Measurements from ENCODE around the gene DSCAML1.

DNA sequence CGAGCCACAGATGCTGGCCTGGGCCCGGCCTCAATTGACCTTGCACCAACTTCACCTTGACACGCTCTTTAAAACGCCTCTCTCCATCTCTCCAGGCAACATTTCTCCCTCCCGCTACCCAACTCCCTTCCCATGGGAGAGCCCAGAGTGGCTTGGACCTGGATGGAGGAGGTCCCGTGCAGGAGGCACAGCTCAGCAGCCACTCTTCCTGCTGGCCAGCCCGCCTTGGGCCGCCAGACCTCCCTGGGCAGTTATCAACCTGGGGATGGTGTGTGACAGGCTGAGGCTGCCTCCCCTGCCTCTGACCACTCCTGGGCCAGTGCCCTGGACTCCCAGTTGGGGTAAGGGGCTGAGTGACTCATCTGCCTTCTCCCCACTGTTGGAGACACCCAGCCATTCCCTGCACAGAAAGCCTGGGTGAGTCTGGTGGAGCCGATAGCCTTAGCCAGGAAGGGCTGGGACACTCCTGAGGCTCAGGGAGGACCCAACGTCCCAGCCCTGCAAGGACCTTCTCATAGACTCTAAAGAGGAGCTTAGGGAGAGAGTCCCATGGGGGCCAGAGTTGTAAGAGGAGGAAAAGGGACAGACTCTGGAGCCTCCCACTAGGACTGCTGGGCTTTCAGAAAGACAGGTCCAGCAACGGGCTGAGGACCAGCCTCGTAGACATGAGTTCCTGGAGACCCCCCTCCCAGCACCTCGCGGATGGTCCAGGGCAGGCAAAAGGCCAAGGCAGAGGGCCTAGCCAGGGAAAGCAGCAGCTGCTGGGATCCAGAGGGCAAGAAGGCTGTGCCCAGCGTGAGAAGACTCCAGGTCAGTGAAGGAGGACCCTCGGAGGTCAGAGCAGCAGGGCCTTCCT is 337.7 kb downstream of the DSCAML1 start:
- TF ChIP-seq, protein P1, sequence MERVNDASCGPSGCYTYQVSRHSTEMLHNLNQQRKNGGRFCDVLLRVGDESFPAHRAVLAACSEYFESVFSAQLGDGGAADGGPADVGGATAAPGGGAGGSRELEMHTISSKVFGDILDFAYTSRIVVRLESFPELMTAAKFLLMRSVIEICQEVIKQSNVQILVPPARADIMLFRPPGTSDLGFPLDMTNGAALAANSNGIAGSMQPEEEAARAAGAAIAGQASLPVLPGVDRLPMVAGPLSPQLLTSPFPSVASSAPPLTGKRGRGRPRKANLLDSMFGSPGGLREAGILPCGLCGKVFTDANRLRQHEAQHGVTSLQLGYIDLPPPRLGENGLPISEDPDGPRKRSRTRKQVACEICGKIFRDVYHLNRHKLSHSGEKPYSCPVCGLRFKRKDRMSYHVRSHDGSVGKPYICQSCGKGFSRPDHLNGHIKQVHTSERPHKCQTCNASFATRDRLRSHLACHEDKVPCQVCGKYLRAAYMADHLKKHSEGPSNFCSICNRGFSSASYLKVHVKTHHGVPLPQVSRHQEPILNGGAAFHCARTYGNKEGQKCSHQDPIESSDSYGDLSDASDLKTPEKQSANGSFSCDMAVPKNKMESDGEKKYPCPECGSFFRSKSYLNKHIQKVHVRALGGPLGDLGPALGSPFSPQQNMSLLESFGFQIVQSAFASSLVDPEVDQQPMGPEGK (CRISPR knock-in tag; IDR thresholded peaks at IDR 0.05; ENCODE audit: borderline replicate concordance), result no peak
- no peak for TF ChIP-seq ZFP3 (CRISPR knock-in tag; IDR thresholded peaks at IDR 0.05)

All from SK-N-SH treated with all-trans-retinoic acid at 6 μM for 48 hours (cell line).